Measurements from ENCODE around the gene SIPA1L3.
"Not testable (repeated sequence)": the region's sequence is repeated elsewhere in the genome, so short reads cannot be mapped to it uniquely, and the experiment has no call there.

Gene SIPA1L3

GRCh38 chr19:37909661-37910199, 2.7 kb downstream of the SIPA1L3 start:
- no peak overlapping the region for H3K4me3 ChIP-seq (ENCODE audit: low read depth, low read length)
- no peak for DNase-seq (ENCODE audit: low read depth)
- no peak for TF ChIP-seq CTCF (conservative IDR thresholded peaks at IDR 0.05; ENCODE audit: low read depth, low read length)

GRCh38 chr19:37914908-37915307, 7.9 kb downstream of the SIPA1L3 start:
- no peak for DNase-seq (ENCODE audit: low read depth)
- no peak for TF ChIP-seq CTCF (conservative IDR thresholded peaks at IDR 0.05; ENCODE audit: low read depth, low read length)
- no peak overlapping the region for H3K4me3 ChIP-seq (ENCODE audit: low read depth, low read length)

GRCh38 chr19:37920591-37921450, 13.8 kb downstream of the SIPA1L3 start:
- no peak for DNase-seq (ENCODE audit: low read depth)
- H3K4me3 ChIP-seq (ENCODE audit: low read depth, low read length): no peak overlapping the region
- TF ChIP-seq CTCF (conservative IDR thresholded peaks at IDR 0.05; ENCODE audit: low read depth, low read length): no peak

- not testable (repeated sequence) for DNase-seq (ENCODE audit: low read depth); H3K4me3 ChIP-seq (ENCODE audit: low read depth, low read length)
These were observed 17.6 kb downstream of the SIPA1L3 start for GRCh38 chr19:37924573-37924972.

DNA sequence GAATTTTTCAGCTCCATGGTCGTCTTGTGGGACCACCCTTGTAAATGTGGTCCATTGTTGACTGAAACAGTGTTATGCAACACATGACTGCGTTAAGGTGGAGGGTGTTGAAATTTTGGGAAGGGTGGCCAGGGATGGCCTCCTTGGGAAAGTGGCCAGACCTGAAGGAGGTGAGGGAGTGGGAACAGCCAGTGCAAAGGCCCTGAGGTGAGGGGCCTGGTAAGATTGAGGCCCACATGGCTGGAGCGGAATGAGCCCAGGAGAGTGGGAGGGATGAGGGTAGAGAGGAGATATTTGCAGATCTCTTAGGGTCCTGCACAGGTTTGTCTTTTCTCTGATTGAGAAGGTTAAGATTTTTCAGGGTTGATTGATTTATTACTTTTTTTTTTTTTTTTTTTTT, 18.2 kb downstream of the SIPA1L3 start:
- DNase-seq (ENCODE audit: low read depth): no peak
- H3K4me3 ChIP-seq (ENCODE audit: low read depth, low read length): no peak overlapping the region
- TF ChIP-seq CTCF (conservative IDR thresholded peaks at IDR 0.05; ENCODE audit: low read depth, low read length): no peak

DNA sequence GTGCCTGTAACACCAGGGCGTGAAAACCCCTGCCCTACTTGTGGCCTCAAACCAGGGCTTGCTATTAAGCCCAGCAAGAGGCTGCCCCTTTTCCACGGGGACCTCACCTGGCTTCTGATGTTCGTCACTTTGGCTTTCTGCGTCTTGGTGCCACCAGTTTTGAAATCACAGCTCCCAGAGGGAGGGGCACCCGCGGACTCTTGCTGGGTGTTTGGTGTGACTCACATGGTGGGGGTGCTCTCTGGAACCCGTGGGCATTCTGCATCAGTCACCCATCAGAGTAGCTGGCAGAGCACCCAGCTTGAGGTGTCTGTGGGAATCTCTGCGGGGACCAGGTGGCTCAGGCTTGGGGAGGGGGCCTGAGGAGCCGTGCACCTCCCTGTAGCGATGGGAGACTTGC, 19.2 kb downstream of the SIPA1L3 start:
- no peak for TF ChIP-seq CTCF (conservative IDR thresholded peaks at IDR 0.05; ENCODE audit: low read depth, low read length)
- H3K4me3 ChIP-seq (ENCODE audit: low read depth, low read length): no peak overlapping the region
- DNase-seq (ENCODE audit: low read depth): no peak

GRCh38 chr19:37926711-37927110, 19.7 kb downstream of the SIPA1L3 start:
- no peak overlapping the region for H3K4me3 ChIP-seq (ENCODE audit: low read depth, low read length)
- DNase-seq (ENCODE audit: low read depth): no peak
- no peak for TF ChIP-seq CTCF (conservative IDR thresholded peaks at IDR 0.05; ENCODE audit: low read depth, low read length)

Data from choroid plexus epithelial cell (primary cell).